GM19372 (cell line): ENCODE measurements around the gene CD164.
"Not testable (repeated sequence)": the region's sequence is repeated elsewhere in the genome, so short reads cannot be mapped to it uniquely, and the experiment has no call there.

Source experiments
- ATAC-seq: cut with Tn5 transposase; IDR thresholded peaks from one replicate; pipeline ENCODE4 v1.9.1; 2021; ENCODE audit warnings: mild to moderate bottlenecking, low read depth, moderate library complexity; ENCODE audit not compliant: unreplicated experiment

CD164 gene

DNA sequence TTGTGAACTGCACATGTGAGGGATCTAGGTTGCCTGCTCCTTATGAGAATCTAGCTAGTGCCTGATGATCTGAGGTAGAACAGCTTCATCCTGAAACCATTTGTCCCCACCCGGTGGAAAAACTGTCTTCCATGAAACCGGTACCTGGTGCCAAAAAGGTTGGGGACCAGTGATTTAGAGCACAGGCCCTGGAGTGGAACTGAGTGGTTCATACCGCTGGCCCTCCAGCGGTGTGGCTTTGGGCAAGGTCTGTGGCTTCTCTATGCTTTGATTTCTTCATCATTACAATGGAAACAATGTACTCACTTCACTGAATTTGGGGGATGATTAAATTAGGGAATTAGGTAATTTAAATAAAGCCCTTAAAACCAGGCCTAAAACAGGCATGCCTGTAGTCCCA lies 36.3 kb downstream of the CD164 start:
- no peak for ATAC-seq

DNA sequence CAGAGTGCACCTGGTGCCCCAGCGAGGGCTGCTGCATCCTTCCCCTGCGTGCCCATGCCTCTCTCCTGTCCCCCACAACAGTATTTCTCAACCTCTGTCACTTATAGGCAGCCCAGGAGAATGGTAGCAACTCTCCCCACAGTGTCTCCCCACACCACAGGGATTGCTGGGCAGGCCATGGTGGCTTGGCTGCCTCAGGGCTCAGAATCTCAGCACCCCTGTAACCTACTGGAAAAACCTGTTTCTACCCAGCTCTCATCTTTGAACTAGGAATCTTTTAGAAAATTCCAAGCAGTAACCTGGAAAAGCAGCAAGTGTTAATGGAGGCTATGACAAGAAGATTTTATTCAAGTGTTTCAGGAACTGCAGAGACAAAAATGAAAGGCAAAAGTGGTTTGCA lies 38.0 kb downstream of the CD164 start:
- ATAC-seq: no peak

DNA sequence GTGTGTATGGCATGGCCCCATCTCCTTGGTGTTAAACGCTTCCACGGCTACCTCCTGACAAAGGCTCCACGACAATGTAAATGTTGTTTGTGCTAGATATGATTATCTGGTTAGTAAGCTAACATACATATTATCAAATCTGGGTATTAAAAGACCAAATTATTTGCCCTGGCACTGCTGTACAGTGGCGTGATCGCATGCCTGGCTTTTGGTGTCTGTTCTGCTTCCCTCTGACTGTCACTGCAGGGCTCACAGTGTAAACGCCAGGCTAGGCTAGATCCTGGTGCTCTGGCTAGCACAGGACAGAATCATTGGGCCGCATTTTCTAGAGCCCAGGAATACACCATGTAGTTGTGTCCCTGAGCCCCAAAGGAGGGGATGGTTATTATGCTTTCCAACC lies 38.7 kb downstream of the CD164 start:
- no peak for ATAC-seq

- no peak for ATAC-seq
Observed at GRCh38 chr6:109342911-109343310, 39.4 kb downstream of the CD164 start.

DNA sequence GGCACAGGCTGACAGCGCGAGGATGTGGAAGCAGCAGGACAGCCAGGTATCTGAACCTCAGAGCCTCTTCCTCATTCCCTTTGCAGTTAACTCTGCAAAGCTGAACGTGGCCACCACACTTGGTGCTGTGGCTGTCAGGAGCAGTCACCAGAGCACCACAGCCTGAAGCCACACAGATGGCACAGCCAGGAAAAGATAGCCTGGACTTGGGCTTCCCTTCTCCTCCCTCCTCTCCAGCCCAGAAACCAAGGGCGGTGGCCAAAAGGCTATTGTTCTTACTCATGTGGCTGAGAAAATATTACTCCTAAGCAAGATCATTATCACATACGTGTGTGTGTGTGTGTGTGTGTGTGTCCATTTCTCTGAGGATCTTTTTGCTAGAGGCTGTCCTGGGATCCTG lies 39.8 kb downstream of the CD164 start:
- ATAC-seq: no peak

DNA sequence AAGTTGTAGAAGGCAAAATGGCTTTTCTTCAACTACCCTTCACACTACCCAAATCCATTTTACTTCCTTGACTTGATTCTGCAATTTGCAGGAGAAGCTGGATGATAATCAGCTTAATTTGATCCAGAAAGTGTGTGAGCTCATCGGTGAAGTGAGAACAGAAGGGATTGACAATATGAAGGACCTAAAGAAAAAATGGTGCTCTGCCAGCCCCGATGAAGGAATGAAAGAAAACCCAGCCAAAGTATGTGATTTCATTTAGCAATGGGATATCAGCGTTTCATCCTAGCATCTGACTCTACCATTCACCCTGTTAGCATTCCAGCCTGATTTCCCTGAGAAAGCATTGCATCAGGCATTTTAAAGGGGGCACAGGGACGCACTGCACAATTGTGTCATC lies 41.5 kb downstream of the CD164 start:
- no peak for ATAC-seq

GRCh38 chr6:109339906-109340678 lies 42.2 kb downstream of the CD164 start:
- ATAC-seq: no peak

DNA sequence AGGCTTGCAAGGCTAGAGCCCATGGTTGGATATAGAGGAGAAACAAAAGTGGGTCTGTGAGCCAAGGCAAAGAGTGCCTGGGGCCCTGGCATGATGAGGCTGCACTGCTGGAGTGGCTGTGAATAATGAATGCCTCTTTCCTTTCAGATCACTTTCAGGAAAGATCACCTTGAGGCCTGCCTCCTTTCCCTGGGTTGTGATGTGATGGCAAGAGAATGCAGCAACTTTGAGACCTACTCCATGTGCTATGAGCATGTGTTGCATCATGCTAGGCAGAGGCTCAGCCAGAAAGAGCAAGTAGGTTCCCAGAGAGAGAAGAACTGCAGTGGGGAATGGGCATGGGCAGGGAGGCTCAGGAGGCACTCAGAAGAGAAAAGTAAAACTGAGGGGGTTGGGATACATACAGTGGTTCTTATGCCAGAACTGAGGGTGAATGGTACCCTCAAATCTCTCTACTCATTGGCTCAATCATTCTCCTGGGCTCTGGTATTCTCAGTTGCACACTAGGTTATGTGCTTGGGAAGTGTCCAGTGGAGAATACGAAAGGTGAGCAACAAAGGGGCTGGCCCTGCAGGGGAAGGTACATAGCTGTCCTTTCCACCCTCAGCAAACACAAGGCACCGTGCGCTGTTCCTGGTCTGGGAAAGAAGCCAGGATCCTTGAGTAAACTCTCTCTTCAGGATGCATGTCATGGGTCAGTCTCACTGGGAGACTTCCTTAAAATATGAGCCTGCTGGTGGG lies 45.9 kb downstream of the CD164 start:
- ATAC-seq: no peak

DNA sequence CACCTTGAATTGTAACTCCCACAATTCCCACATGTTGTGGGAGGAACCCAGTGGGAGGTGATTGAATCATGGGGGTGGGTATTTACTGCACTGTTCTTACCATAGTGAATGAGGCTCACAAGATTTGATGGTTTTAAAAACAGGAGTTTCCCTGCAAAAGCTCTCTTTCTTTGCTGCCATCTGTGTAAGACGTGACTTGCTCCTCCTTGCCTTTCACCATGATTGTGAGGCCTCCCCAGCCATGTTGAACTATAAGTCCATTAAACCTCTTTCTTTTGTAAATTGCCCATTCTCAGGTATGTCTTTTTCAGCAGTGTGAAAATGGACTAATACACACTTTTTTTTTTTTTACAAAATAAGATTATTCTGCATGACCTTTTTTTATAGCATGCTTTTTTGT lies 48.4 kb downstream of the CD164 start:
- not testable (repeated sequence) for ATAC-seq

- ATAC-seq: no peak
Observed at GRCh38 chr6:109332748-109333147, 49.5 kb downstream of the CD164 start.

DNA sequence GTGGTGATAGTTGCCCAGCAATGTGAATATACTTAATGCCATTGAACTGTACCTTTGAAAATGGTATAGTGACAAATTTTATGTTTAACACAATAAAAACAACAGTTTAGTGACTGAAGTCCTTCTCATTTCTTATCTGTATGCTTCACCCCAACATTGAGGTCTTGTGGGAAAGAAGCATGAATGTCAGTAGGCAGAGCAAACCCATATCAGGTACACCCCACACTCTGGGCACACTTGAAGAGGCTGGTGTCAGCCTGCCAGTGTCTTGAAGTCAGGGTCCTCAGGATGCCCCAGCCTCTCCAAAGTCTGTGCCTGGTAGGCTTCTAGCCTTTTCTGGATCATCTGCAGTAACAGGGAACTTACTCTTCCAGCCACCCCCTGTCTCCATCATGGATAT lies 51.2 kb downstream of the CD164 start:
- ATAC-seq: no peak

DNA sequence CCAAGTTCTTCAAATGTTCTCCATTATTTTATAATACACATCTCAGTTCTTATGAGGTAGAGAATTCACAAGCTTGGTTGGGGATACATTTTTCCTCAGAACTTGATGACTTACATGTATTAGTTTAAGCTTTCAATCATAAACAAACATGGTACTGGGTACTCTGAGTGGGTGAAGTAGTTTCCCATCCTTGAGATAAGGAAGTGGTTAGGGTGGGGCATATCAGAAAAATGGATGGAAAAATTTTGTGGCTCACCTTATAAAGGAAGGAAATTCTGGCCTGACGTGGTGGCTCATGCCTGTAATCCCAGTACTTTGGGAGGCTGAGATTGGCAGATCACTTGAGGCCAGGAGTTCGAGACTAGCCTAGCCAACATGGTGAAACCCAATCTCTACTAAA lies 52.0 kb downstream of the CD164 start:
- ATAC-seq: no peak

- ATAC-seq: no peak
Observed at GRCh38 chr6:109328629-109329028, 53.6 kb downstream of the CD164 start.

- no peak for ATAC-seq
Observed at GRCh38 chr6:109327959-109328358, 54.3 kb downstream of the CD164 start.

- no peak for ATAC-seq
Observed at GRCh38 chr6:109327491-109327890, 54.8 kb downstream of the CD164 start.

- no peak for ATAC-seq
Observed at GRCh38 chr6:109326351-109326750, 55.9 kb downstream of the CD164 start.

DNA sequence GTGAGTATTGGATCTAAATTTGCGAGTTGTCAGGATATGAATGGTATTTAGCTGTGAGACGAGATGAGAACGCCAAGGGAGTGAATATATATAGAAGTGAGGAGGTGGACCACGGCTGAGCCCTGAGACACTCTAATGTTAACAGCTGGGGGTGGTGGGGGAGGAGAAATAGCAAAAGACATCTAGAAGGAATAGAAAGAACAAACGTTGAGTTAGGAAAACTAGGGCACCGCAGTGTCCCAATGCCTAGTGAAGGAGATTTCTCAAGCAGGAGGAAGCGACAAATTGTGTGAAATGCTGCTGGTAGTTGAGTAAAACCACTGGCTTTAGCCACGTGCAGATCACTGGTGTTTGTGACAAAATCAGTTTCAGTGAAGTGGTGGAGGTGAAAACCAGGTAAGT lies 56.9 kb downstream of the CD164 start:
- no peak for ATAC-seq

DNA sequence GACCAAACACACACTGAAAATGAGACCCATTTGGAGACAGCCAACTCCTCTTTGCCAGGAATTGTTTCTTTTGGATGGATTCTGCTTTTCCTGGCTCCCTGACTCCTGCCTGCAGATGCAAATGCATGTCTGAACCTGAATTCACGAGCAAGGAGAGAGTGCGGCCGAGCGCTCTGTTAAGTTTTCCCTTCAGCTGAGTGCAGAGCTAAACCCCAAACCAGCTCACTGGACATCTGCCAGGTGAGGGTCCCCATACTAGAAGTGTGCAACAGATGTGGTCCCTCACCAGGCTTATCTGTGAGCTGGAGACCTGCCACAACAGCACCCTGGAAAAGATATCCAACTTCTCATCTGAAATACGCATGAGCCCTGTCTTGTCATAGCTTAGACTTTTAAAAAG lies 59.0 kb downstream of the CD164 start:
- ATAC-seq: no peak

- ATAC-seq: peak; percentile 54
Observed at GRCh38 chr6:109322825-109323224, 59.4 kb downstream of the CD164 start.

- ATAC-seq: no peak
Observed at GRCh38 chr6:109321752-109322151, 60.5 kb downstream of the CD164 start.

- ATAC-seq: no peak
Observed at GRCh38 chr6:109320072-109320471, 62.2 kb downstream of the CD164 start.

DNA sequence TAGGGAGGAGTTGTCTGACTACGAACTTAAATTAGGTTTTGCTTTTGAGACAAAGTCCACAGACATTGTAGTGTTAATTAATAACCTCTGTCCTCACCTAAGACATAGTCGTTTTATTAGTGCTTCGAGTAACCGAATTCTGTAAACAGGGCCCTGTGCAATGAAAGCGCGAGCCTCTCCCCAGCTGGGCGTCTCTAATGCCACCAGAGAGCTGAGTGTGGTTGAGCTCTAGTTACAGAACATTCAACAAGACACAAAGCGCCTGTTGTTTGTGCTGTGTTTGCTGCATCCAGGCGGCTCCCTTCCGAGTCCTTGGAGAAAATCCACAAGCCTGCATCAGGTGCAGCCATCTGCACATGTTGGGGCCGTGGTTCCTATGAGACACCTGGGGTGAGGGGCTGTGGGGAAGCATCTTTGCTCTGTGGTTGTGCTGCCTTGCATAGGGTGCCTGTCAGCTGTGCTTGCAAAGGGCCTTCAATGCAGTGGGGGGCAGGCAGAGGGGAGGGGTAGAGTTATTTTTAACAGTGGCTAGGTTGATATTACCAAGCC lies 63.9 kb downstream of the CD164 start:
- no peak for ATAC-seq
